Activated naive CD4-positive, alpha-beta T cell treated with Interleukin-2 at 50 U/mL for 16 hours (primary cell): ENCODE data around the gene SLC6A18.
"Not testable (repeated sequence)": the region's sequence is repeated elsewhere in the genome, so short reads cannot be mapped to it uniquely, and the experiment has no call there.

Experiments
- DNase-seq: peaks from one replicate; pipeline ENCODE4 v3.0.0-alpha.2; 2020

SLC6A18 gene

GRCh38 chr5:1216918-1217295, 8.3 kb upstream of the SLC6A18 start:
- no peak for DNase-seq

GRCh38 chr5:1217596-1218206, 7.5 kb upstream of the SLC6A18 start:
- DNase-seq = no peak

GRCh38 chr5:1218351-1219080, 6.7 kb upstream of the SLC6A18 start:
- DNase-seq = no peak

- no peak for DNase-seq
Measured at GRCh38 chr5:1219098-1219767, 5.9 kb upstream of the SLC6A18 start.

GRCh38 chr5:1219768-1220100, 5.4 kb upstream of the SLC6A18 start:
- no peak for DNase-seq

- DNase-seq = no peak
Measured at GRCh38 chr5:1220351-1220750, 4.8 kb upstream of the SLC6A18 start.

GRCh38 chr5:1220831-1221230, 4.3 kb upstream of the SLC6A18 start:
- DNase-seq = no peak

GRCh38 chr5:1221721-1222120, 3.5 kb upstream of the SLC6A18 start:
- no peak for DNase-seq

GRCh38 chr5:1222147-1222546, 3.0 kb upstream of the SLC6A18 start:
- no peak for DNase-seq

- DNase-seq = no peak
Measured at GRCh38 chr5:1222621-1223277, 2.4 kb upstream of the SLC6A18 start.

- no peak for DNase-seq
Measured at GRCh38 chr5:1223278-1223670, 1.9 kb upstream of the SLC6A18 start.

- DNase-seq = no peak
Measured at GRCh38 chr5:1224631-1225030, 550 bp upstream of the SLC6A18 start.

GRCh38 chr5:1226231-1226630, 1.1 kb downstream of the SLC6A18 start:
- DNase-seq = no peak

- DNase-seq = no peak
Measured at GRCh38 chr5:1226839-1227581, 1.8 kb downstream of the SLC6A18 start.

GRCh38 chr5:1227667-1228066, 2.5 kb downstream of the SLC6A18 start:
- no peak for DNase-seq

- DNase-seq = no peak
Measured at GRCh38 chr5:1228120-1228519, 2.9 kb downstream of the SLC6A18 start.

GRCh38 chr5:1229023-1229422, 3.8 kb downstream of the SLC6A18 start:
- not testable (repeated sequence) for DNase-seq

GRCh38 chr5:1229822-1230221, 4.6 kb downstream of the SLC6A18 start:
- no peak for DNase-seq

- no peak for DNase-seq
Measured at GRCh38 chr5:1230551-1230950, 5.4 kb downstream of the SLC6A18 start.

- DNase-seq = no peak
Measured at GRCh38 chr5:1231354-1231905, 6.2 kb downstream of the SLC6A18 start.

- no peak for DNase-seq
Measured at GRCh38 chr5:1232780-1233179, 7.6 kb downstream of the SLC6A18 start.

GRCh38 chr5:1235379-1235778, 10.2 kb downstream of the SLC6A18 start:
- DNase-seq = no peak

- no peak for DNase-seq
Measured at GRCh38 chr5:1235838-1236237, 10.7 kb downstream of the SLC6A18 start.
